Activated CD4-positive, alpha-beta memory T cell treated with anti-CD3 and anti-CD28 coated beads, Interleukin-2, amount 10 ng/mL, durations not matched to agents 7 days and 5 days (primary cell): Measurements from ENCODE around the gene CALML4. TPM values are rescaled to one million over a fixed set of nuclear protein-coding genes. Genes with fewer than 3 reads are reported as not detected.
"Not testable (repeated sequence)": the region's sequence is repeated elsewhere in the genome, so short reads cannot be mapped to it uniquely, and the experiment has no call there.

Source experiments
- CTCF ChIA-PET: fragments of 350-600 bp; sonication (Branson Sonifier 250); formaldehyde crosslinking; loops from one replicate; lab custom pipeline; 2021; ENCODE audit warnings: antibody characterized with exemption, inconsistent platforms; lab: Charles Lee
- POLR2A ChIA-PET: fragments of 350-600 bp; sonication (Branson Sonifier 250); formaldehyde crosslinking; loops from one replicate; lab custom pipeline; 2021; ENCODE audit warnings: antibody characterized with exemption; lab: Charles Lee
- DNase-seq: peaks from one replicate; pipeline ENCODE4 v3.0.0-alpha.2; 2020
- H3K27ac Mint-ChIP-seq: one replicate; pipeline ENCODE4 v1.8.0; 2021; ENCODE audit warnings: mild to moderate bottlenecking, mixed read lengths
- H3K27me3 Mint-ChIP-seq: one replicate; pipeline ENCODE4 v1.8.0; 2021; ENCODE audit warnings: mixed read lengths
- H3K36me3 Mint-ChIP-seq: one replicate; pipeline ENCODE4 v1.8.0; 2021; ENCODE audit warnings: low read depth, mixed read lengths
- H3K4me1 Mint-ChIP-seq: one replicate; pipeline ENCODE4 v1.8.0; 2021; ENCODE audit warnings: mixed read lengths
- H3K4me3 Mint-ChIP-seq: one replicate; pipeline ENCODE4 v1.8.0; 2021; ENCODE audit warnings: mild to moderate bottlenecking, mixed read lengths
- H3K9me3 Mint-ChIP-seq: one replicate; pipeline ENCODE4 v1.8.0; 2021; ENCODE audit warnings: mixed read lengths
- total RNA-seq, 2 experiments: library from RNA; stranded (reverse); gene quantifications; one replicate each; pipeline ENCODE4 v1.2.3, GENCODE V29; 2021

CALML4 gene
- total RNA-seq, result 10 to 100 TPM; 12.9 to 13.1 TPM

DNA sequence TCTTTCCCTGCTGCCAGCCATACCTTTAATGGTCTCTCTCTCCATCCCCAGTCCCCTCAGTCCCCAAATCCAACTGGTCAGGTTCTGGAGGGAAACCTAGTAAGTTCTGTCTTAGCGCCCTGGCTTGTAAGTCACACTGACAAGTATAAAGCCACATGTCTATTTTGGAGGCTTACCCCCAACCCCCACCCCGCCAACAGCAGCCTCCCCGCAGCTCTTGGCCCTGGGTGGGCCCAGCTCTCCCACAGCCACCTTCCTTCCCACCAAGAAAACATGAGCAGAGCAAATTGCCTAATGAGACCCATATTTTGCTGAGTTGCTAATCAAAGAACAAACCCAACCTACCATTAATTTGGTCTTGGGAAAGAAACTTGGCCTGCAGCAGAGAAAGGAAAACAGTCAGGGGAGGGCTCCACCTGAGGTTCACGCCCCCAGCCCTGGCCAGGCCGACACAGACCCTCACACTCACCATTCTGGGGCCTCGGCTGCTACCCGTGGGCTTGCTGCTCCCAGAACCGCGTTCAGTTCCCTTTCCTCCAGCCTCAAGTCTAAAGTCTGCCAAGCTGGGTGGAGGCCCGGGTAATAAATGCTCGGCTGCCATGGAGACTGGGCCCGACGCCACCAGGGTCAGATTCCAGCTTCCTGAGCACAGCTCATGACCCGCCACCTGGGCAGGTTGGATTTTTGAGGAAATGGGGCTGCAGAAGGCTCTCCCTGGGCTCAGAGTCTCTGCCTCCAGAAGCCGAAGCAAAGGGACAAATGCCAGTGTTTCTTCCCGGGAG lies at the start of gene CALML4:
Gene CALML4 (minus strand): TSS at position 557 of the 782 bp plus-strand sequence. CDS start 85 bp downstream, at position 472.
- Mint-ChIP-seq H3K4me3 (peak within 1 kb of the TSS; percentile 67), H3K27me3 (no peaks in the 10 kb centered on the region), H3K4me1 (peaks cover 42% of the 10 kb centered on the region), H3K36me3 (no peaks in the 10 kb centered on the region), H3K27ac (peak within 1 kb of the TSS; percentile 68), H3K9me3 (no peaks in the 10 kb centered on the region)
- POLR2A ChIA-PET, result interaction anchor here (1.2 kb wide), 1 partner anchor 9 kb away, joined by 3 read pairs; no protein-coding TSS in a partner anchor
- CTCF ChIA-PET, result no interaction called here
- no peak for DNase-seq

- POLR2A ChIA-PET, result interaction anchor here (1.3 to 1.8 kb wide), 2 partner anchors 23 to 25 kb away, joined by 5 to 9 read pairs; partner anchors contain the start of genes CLN6 and FEM1B
- Mint-ChIP-seq H3K4me3 (no peak overlapping the region), H3K27ac (no peak overlapping the region), H3K9me3 (no peaks in the 10 kb centered on the region), H3K4me1 (peaks cover 5% of the 10 kb centered on the region), H3K27me3 (peaks cover 22% of the 10 kb centered on the region), H3K36me3 (no peaks in the 10 kb centered on the region)
- DNase-seq, result peak; percentile 38
- CTCF ChIA-PET, result interaction anchor here (0.5 to 2.5 kb wide), 30 partner anchors 9 to 307 kb away, joined by 3 to 37 read pairs (median 4); partner anchors contain the start of genes CLN6 and FEM1B
Observed at GRCh38 chr15:68252925-68253534, 47.9 kb upstream of the CALML4 start.

GRCh38 chr15:68249058-68249713 lies 44.1 kb upstream of the CALML4 start:
- ChIA-PET POLR2A (no interaction called here), CTCF (no interaction called here)
- DNase-seq, result no peak
- peaks cover 24% of the 10 kb centered on the region for H3K27me3 Mint-ChIP-seq
- H3K27ac Mint-ChIP-seq, result no peak overlapping the region
- H3K9me3 Mint-ChIP-seq, result peaks cover 3% of the 10 kb centered on the region
- no peaks in the 10 kb centered on the region for H3K36me3 Mint-ChIP-seq
- H3K4me3 Mint-ChIP-seq, result no peak overlapping the region
- H3K4me1 Mint-ChIP-seq, result no peaks in the 10 kb centered on the region

GRCh38 chr15:68244235-68244634 lies 39.1 kb upstream of the CALML4 start:
- Mint-ChIP-seq H3K27ac (no peak overlapping the region), H3K36me3 (no peaks in the 10 kb centered on the region), H3K9me3 (peaks cover 8% of the 10 kb centered on the region), H3K27me3 (peaks cover 23% of the 10 kb centered on the region), H3K4me3 (no peak overlapping the region), H3K4me1 (no peaks in the 10 kb centered on the region)
- CTCF ChIA-PET, result interaction anchor here (1.9 kb wide), 1 partner anchor 9 kb away, joined by 7 read pairs; no protein-coding TSS in a partner anchor
- POLR2A ChIA-PET, result no interaction called here
- no peak for DNase-seq

GRCh38 chr15:68241088-68241935 lies 36.2 kb upstream of the CALML4 start:
- CTCF ChIA-PET, result interaction anchor here (1.1 kb wide), 1 partner anchor 11 kb away, joined by 3 read pairs; no protein-coding TSS in a partner anchor
- H3K36me3 Mint-ChIP-seq, result no peaks in the 10 kb centered on the region
- POLR2A ChIA-PET, result interaction anchor here (1.1 kb wide), 1 partner anchor 36 kb away, joined by 3 read pairs; the partner anchor contains the start of gene FEM1B
- H3K4me1 Mint-ChIP-seq, result no peaks in the 10 kb centered on the region
- H3K27me3 Mint-ChIP-seq, result peaks cover 7% of the 10 kb centered on the region
- peaks cover 8% of the 10 kb centered on the region for H3K9me3 Mint-ChIP-seq
- H3K27ac Mint-ChIP-seq, result no peak overlapping the region
- no peak for DNase-seq
- H3K4me3 Mint-ChIP-seq, result no peak overlapping the region

DNA sequence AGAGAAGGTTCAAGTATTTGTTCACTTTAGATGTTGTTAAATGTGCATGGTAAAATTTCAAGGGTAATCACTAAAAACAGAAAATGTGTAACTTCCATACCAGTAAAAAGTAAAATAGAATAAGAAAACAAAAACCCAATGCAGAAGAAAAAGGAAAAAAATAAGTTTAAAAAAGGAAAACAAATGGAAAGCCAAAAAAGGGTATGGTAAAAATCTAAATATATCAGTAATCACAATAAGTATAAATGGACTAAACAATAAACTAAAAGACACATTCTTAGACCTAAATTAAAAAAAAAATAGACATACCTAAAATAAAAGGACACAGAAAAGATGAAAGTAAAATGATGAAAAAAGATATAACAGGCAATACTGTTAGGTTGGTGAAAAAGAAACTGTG lies 33.9 kb upstream of the CALML4 start:
- peaks cover 4% of the 10 kb centered on the region for H3K9me3 Mint-ChIP-seq
- no peaks in the 10 kb centered on the region for H3K36me3 Mint-ChIP-seq
- H3K27ac Mint-ChIP-seq, result no peak overlapping the region
- ChIA-PET POLR2A (no interaction called here), CTCF (no interaction called here)
- H3K4me3 Mint-ChIP-seq, result no peak overlapping the region
- peaks cover 7% of the 10 kb centered on the region for H3K27me3 Mint-ChIP-seq
- DNase-seq, result no peak
- no peaks in the 10 kb centered on the region for H3K4me1 Mint-ChIP-seq

- H3K27me3 Mint-ChIP-seq, result no peaks in the 10 kb centered on the region
- no peaks in the 10 kb centered on the region for H3K9me3 Mint-ChIP-seq
- no peak overlapping the region for H3K4me3 Mint-ChIP-seq
- no peaks in the 10 kb centered on the region for H3K36me3 Mint-ChIP-seq
- peaks cover 8% of the 10 kb centered on the region for H3K4me1 Mint-ChIP-seq
- no peak for DNase-seq
- no peak overlapping the region for H3K27ac Mint-ChIP-seq
- POLR2A ChIA-PET, result no interaction called here
- CTCF ChIA-PET, result no interaction called here
Observed at GRCh38 chr15:68235022-68235421, 29.9 kb upstream of the CALML4 start.

DNA sequence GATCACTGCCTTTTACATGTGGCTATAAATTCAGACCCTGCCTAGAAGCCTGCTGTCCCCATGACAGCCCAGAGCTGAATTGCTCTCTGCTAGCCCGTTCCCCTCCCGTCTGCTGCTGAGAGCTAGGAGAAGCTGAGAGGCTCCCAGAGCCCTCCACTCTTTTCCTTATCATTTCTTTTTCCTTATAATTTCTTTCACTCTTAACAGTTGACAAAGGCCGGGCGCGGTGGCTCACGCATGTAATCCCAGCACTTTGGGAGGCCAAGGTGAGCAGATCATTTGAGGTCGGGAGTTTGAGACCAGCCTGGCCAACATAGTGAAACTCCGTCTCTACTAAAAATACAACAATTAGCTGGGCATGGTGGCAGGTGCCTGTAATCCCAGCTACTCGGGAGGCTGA lies 29.4 kb upstream of the CALML4 start:
- H3K27ac Mint-ChIP-seq, H3K36me3 Mint-ChIP-seq, H3K4me3 Mint-ChIP-seq, DNase-seq, H3K9me3 Mint-ChIP-seq, H3K27me3 Mint-ChIP-seq, CTCF ChIA-PET, POLR2A ChIA-PET: not testable (repeated sequence)
- peaks cover 10% of the 10 kb centered on the region for H3K4me1 Mint-ChIP-seq

DNA sequence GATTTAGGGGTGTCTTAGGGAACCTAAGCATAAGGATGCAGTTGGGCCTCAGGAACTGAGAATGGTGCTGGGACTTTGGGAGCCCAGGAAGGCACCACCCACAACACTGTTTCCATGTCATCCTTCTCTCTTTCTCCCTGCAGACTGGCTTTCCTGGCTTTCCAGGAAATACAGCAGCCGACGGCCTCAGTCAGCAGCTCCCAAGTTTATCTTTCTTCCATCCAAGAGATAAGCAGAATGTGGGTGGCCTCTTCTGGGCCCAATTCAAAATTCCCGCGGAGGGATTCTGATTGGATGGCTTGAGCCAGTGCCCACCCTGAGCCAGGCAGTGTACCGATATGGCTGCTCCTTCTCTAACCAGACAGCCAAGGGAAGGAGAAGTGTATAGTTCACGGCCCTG lies 28.9 kb upstream of the CALML4 start:
- H3K9me3 Mint-ChIP-seq, result no peaks in the 10 kb centered on the region
- no peak for DNase-seq
- H3K27me3 Mint-ChIP-seq, result no peaks in the 10 kb centered on the region
- ChIA-PET CTCF (no interaction called here), POLR2A (no interaction called here)
- no peak overlapping the region for H3K4me3 Mint-ChIP-seq
- no peaks in the 10 kb centered on the region for H3K36me3 Mint-ChIP-seq
- H3K27ac Mint-ChIP-seq, result no peak overlapping the region
- H3K4me1 Mint-ChIP-seq, result peaks cover 10% of the 10 kb centered on the region

DNA sequence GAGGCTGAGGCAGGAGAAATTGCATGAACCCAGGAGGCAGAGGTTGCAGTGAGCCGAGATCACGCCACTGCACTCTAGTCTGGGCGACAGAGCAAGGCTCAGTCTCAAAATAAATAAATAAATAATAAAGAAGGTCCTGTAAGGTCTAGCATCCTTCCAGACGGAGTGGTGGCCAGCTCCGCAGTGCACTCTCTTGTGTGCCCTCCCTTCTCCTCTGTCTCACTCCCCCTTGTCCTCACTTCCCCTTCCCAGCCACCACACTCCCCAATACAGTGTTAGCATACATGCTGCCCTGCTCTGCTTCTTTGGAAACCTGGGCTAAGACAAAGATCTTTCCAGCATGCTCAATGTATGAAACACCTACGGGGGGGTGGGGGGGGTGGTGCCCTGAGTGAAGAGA lies 27.8 kb upstream of the CALML4 start:
- H3K9me3 Mint-ChIP-seq, result no peaks in the 10 kb centered on the region
- no peak overlapping the region for H3K4me3 Mint-ChIP-seq
- CTCF ChIA-PET, result no interaction called here
- POLR2A ChIA-PET, result interaction anchor here (5.4 kb wide), 1 partner anchor 45 kb away, joined by 95 read pairs; the partner anchor contains the start of gene FEM1B
- H3K27me3 Mint-ChIP-seq, result no peaks in the 10 kb centered on the region
- H3K36me3 Mint-ChIP-seq, result peaks cover 6% of the 10 kb centered on the region
- no peak overlapping the region for H3K27ac Mint-ChIP-seq
- peaks cover 19% of the 10 kb centered on the region for H3K4me1 Mint-ChIP-seq
- no peak for DNase-seq

GRCh38 chr15:68232449-68232848 lies 27.3 kb upstream of the CALML4 start:
- Mint-ChIP-seq H3K36me3 (peaks cover 6% of the 10 kb centered on the region), H3K4me1 (peaks cover 24% of the 10 kb centered on the region), H3K4me3 (no peak overlapping the region), H3K27me3 (no peaks in the 10 kb centered on the region), H3K27ac (no peak overlapping the region), H3K9me3 (no peaks in the 10 kb centered on the region)
- ChIA-PET POLR2A (interaction anchor here (1.0 to 5.4 kb wide), 2 partner anchors 13 to 46 kb away, joined by 3 to 95 read pairs; partner anchors contain the start of gene FEM1B), CTCF (no interaction called here)
- DNase-seq, result no peak
